ENCODE data around the gene UCHL1.
A peak's percentile ranks its signal among the peaks of the same experiment; 100 is the strongest.

DNA sequence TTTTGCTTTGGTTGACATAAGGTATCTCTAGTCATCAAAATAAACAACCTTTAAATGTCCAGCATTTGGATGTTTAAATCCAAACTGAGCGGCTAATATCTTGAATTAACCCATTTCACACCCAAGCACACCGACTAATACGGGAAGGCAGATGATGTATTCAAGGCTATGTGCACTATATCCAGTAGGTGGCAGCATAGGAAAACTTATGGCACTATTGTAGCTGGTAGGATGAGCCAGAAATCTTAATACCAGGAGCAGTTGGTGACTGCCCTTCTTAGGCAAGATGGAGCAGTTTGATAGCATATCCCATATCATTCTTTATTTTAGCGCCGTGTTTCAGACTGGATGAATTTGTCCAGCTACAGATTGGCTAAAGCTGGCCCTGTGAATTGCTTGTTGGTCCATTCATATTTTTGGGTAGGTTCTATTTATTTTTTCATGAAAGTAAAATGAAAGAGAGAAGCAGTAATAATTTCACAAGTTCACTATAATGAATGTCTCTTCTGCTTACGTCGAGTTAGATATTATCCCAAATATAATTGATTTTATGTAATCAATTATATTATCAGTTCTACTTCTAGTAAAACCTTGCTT, 24.4 kb downstream of the UCHL1 start:
- TF ChIP-seq, protein P1, sequence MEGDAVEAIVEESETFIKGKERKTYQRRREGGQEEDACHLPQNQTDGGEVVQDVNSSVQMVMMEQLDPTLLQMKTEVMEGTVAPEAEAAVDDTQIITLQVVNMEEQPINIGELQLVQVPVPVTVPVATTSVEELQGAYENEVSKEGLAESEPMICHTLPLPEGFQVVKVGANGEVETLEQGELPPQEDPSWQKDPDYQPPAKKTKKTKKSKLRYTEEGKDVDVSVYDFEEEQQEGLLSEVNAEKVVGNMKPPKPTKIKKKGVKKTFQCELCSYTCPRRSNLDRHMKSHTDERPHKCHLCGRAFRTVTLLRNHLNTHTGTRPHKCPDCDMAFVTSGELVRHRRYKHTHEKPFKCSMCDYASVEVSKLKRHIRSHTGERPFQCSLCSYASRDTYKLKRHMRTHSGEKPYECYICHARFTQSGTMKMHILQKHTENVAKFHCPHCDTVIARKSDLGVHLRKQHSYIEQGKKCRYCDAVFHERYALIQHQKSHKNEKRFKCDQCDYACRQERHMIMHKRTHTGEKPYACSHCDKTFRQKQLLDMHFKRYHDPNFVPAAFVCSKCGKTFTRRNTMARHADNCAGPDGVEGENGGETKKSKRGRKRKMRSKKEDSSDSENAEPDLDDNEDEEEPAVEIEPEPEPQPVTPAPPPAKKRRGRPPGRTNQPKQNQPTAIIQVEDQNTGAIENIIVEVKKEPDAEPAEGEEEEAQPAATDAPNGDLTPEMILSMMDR (IDR thresholded peaks at IDR 0.05) = peak; percentile 77 to 97 (median 90)
- TF ChIP-seq POLR2A (IDR thresholded peaks at IDR 0.05) (no peak), POLR2AphosphoS5 (IDR thresholded peaks at IDR 0.05) (peak; percentile 24)
